Spleen (tissue), 7 donors: ENCODE data around the gene ABCB8.

Source experiments
- CTCF ChIP-seq, 11 experiments: fragments of 200-600 bp in 7 of 11; fragments of 450-650 bp in 4 of 11; sonication (generic) in 4 of 11; IDR thresholded peaks in 8 of 11; conservative IDR thresholded peaks in 3 of 11; 1 replicate in 7 of 11; 2 replicates in 4 of 11; pipeline versions ENCODE4 v1.4.0 to v1.8.0; 2016 to 2021; ENCODE audit warnings: antibody characterized with exemption in 11 of 11, inconsistent platforms in 4 of 11, mild to moderate bottlenecking in 1 of 11
- POLR2A ChIP-seq, 3 donors: fragments of 450-650 bp; IDR thresholded peaks; one replicate each; pipeline ENCODE4 v1.5.1; 2017; ENCODE audit warnings: antibody characterized with exemption in 3 of 3, mild to moderate bottlenecking in 1 of 3
- donor health status: DM: no; HTN: no; CAD: no; lungs with moderate emphysema.
- donor health status: DM: no; HTN: no; CAD: no.
- donor health status: DM: no; HTN: no; CAD: no.

DNA sequence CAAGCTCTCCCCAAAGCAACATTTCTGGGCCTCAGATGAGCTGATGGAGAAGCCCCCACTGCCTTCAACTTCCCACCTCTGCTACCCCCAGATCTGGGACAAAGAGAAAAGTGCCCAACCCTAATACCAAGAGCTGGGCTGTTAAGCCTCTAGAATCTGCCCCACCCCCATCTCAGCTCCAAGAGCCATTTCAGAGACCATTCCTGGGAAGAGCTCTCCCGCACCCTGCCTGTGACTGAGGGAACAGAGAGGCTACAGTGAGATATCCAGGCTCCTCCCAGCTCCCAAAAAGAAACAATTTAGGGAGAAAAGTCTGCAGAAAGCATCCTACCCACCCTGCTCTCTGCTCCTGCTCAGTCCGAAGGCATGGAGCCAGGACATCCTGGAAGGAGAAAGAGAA is 47.6 kb upstream of the ABCB8 start:
- TF ChIP-seq CTCF (IDR thresholded peaks at IDR 0.05 in 8 of 11, conservative IDR thresholded peaks at IDR 0.05 in 3 of 11) (no peak), POLR2A (IDR thresholded peaks at IDR 0.05) (no peak)
